H1 (cell line): ENCODE results near the gene TMED4. TPM values are rescaled to one million over a fixed set of nuclear protein-coding genes. Genes with fewer than 3 reads are reported as not detected.

ENCODE experiments used
- CTCF ChIA-PET: fragments of 300-600 bp; sonication (Branson Sonifier 250); formaldehyde crosslinking; loops from one replicate; lab custom pipeline; 2021; ENCODE audit not compliant: partially characterized antibody; lab: Charles Lee
- POLR2A ChIA-PET: fragments of 300-600 bp; sonication (Branson Sonifier 250); formaldehyde crosslinking; loops from one replicate; lab custom pipeline; 2021; ENCODE audit warnings: inconsistent platforms; ENCODE audit not compliant: partially characterized antibody; lab: Charles Lee
- DNase-seq, 2 experiments: peaks; one replicate each; pipeline versions ENCODE4 v3.0.0 to v3.0.0-alpha.2; 2010 to 2022; ENCODE audit warnings: low spot score in 2 of 2, low read depth in 1 of 2, mixed read lengths in 1 of 2
- FAIRE-seq: peaks from 2 replicates; lab custom pipeline; 2011; peaks lifted over from hg19 to GRCh38; lab: Jason Lieb, UNC
- H2AFZ ChIP-seq: 2 replicates; pipeline ENCODE4 v1.8.1; 2012; ENCODE audit warnings: low read length, inconsistent platforms
- H2AK5ac ChIP-seq: 2 replicates; pipeline ENCODE4 v1.6.1; 2013; ENCODE audit warnings: low read depth, low read length
- H2BK120ac ChIP-seq: replicated peaks from 2 replicates; pipeline ENCODE3; 2013; ENCODE audit warnings: low read depth, low read length, inconsistent platforms
- H2BK12ac ChIP-seq: 2 replicates; pipeline ENCODE4 v1.6.1; 2013; ENCODE audit warnings: low read depth, low read length
- H2BK15ac ChIP-seq: 2 replicates; pipeline ENCODE4 v1.6.1; 2013; ENCODE audit warnings: low read length
- H2BK20ac ChIP-seq: 2 replicates; pipeline ENCODE4 v1.6.1; 2013; ENCODE audit warnings: low read length
- H2BK5ac ChIP-seq: 2 replicates; pipeline ENCODE4 v1.6.1; 2013; ENCODE audit warnings: low read depth, low read length
- H3K14ac ChIP-seq: 2 replicates; pipeline ENCODE4 v1.6.1; 2013; ENCODE audit warnings: inconsistent platforms; ENCODE audit not compliant: insufficient read length
- H3K18ac ChIP-seq: 2 replicates; pipeline ENCODE4 v1.6.1; 2013; ENCODE audit warnings: low read length; ENCODE audit errors: extremely low read depth
- H3K23ac ChIP-seq: 2 replicates; pipeline ENCODE4 v1.6.1; 2013; ENCODE audit warnings: inconsistent platforms; ENCODE audit not compliant: insufficient read length
- H3K23me2 ChIP-seq: 2 replicates; pipeline ENCODE4 v1.6.1; 2013; ENCODE audit warnings: low read depth, low read length
- H3K27ac ChIP-seq: 2 replicates; pipeline ENCODE4 v1.6.1; 2011; ENCODE audit warnings: low read depth, low read length, inconsistent platforms
- H3K27me3 ChIP-seq, 4 experiments: replicated peaks in 1 of 4; 1 replicate in 1 of 4; 2 replicates in 3 of 4; pipeline versions ENCODE4 v1.6.1 to v1.8.1; 2011 to 2013; ENCODE audit warnings: low read length in 3 of 4, mild to moderate bottlenecking in 3 of 4, inconsistent platforms in 2 of 4, mixed read lengths in 2 of 4, moderate library complexity in 1 of 4; ENCODE audit not compliant: control insufficient read depth in 3 of 4, insufficient read depth in 3 of 4; ENCODE audit errors: extremely low read depth in 1 of 4
- H3K36me3 ChIP-seq, 4 experiments: 2 replicates each; pipeline versions ENCODE4 v1.6.1 to v1.8.1; 2011 to 2013; ENCODE audit warnings: mild to moderate bottlenecking in 4 of 4, low read length in 3 of 4, moderate library complexity in 2 of 4, control low read depth in 1 of 4, inconsistent platforms in 1 of 4; ENCODE audit not compliant: insufficient read depth in 4 of 4, control insufficient read depth in 2 of 4
- H3K4ac ChIP-seq: replicated peaks from 2 replicates; pipeline ENCODE3; 2013; ENCODE audit warnings: low read length, low read depth, mixed read lengths, inconsistent platforms; ENCODE audit not compliant: insufficient read length
- H3K4me1 ChIP-seq, 4 experiments: replicated peaks in 1 of 4; 1 replicate in 1 of 4; 2 replicates in 3 of 4; pipeline versions ENCODE4 v1.6.1 to v1.8.1; 2011 to 2013; ENCODE audit warnings: low read length in 3 of 4, inconsistent platforms in 2 of 4, mixed read lengths in 1 of 4; ENCODE audit not compliant: insufficient read depth in 4 of 4, control insufficient read depth in 3 of 4
- H3K4me2 ChIP-seq, 2 experiments: 2 replicates each; pipeline versions ENCODE4 v1.6.1 to v1.8.1; 2011 to 2013; ENCODE audit warnings: low read depth in 2 of 2, low read length in 2 of 2, control low read depth in 1 of 2, inconsistent platforms in 1 of 2, mild to moderate bottlenecking in 1 of 2; ENCODE audit not compliant: insufficient read depth in 1 of 2
- H3K4me3 ChIP-seq, 4 experiments: fragments of 200-600, 300-600 bp in 1 of 4; sonication (generic), shearing (Covaris generic), sonication (Bioruptor Twin) in 1 of 4; 2 replicates each; pipeline versions ENCODE4 v1.5.1 to v1.8.1; 2011 to 2016; ENCODE audit warnings: low read length in 4 of 4, low read depth in 3 of 4, control low read depth in 2 of 4, inconsistent platforms in 2 of 4, mild to moderate bottlenecking in 2 of 4, mixed read lengths in 1 of 4, moderate library complexity in 1 of 4; ENCODE audit not compliant: insufficient read depth in 2 of 4; ENCODE audit errors: extremely low read depth in 1 of 4
- H3K56ac ChIP-seq: replicated peaks from 2 replicates; pipeline ENCODE3; 2013; ENCODE audit warnings: low read depth, mild to moderate bottlenecking, mixed read lengths, low read length, inconsistent platforms; ENCODE audit not compliant: insufficient read length
- H3K79me1 ChIP-seq: 2 replicates; pipeline ENCODE4 v1.6.1; 2013; ENCODE audit warnings: low read depth, low read length, control low read depth
- H3K79me2 ChIP-seq, 2 experiments: 2 replicates each; pipeline versions ENCODE4 v1.6.1 to v1.8.1; 2012 to 2013; ENCODE audit warnings: low read length in 2 of 2, mild to moderate bottlenecking in 2 of 2, inconsistent platforms in 1 of 2; ENCODE audit not compliant: insufficient read depth in 2 of 2, control insufficient read depth in 1 of 2
- H3K9ac ChIP-seq, 4 experiments: replicated peaks in 1 of 4; 1 replicate in 1 of 4; 2 replicates in 3 of 4; pipeline versions ENCODE4 v1.6.1 to v1.8.1; 2011 to 2013; ENCODE audit warnings: low read depth in 3 of 4, low read length in 3 of 4, control low read depth in 2 of 4, mild to moderate bottlenecking in 2 of 4, moderate library complexity in 2 of 4, inconsistent platforms in 1 of 4; ENCODE audit errors: extremely low read depth in 1 of 4
- H3K9me3 ChIP-seq, 2 experiments: 2 replicates each; pipeline versions ENCODE4 v1.6.1 to v1.8.1; 2012 to 2013; ENCODE audit warnings: mild to moderate bottlenecking in 2 of 2, moderate library complexity in 2 of 2, control low read depth in 1 of 2, inconsistent platforms in 1 of 2, low read depth in 1 of 2, low read length in 1 of 2, mixed read lengths in 1 of 2; ENCODE audit not compliant: insufficient read depth in 2 of 2
- H4K20me1 ChIP-seq, 2 experiments: replicated peaks in 1 of 2; 2 replicates each; pipeline versions ENCODE3 to v1.8.1; 2011 to 2013; ENCODE audit warnings: inconsistent platforms in 2 of 2, low read length in 2 of 2, mild to moderate bottlenecking in 1 of 2; ENCODE audit not compliant: insufficient read depth in 2 of 2, control insufficient read depth in 1 of 2
- H4K5ac ChIP-seq: 2 replicates; pipeline ENCODE4 v1.6.1; 2013; ENCODE audit warnings: low read length, low read depth, mixed read lengths, inconsistent platforms; ENCODE audit not compliant: insufficient read length
- H4K8ac ChIP-seq: 2 replicates; pipeline ENCODE4 v1.8.0; 2013; ENCODE audit warnings: mild to moderate bottlenecking, moderate library complexity, low read length, inconsistent platforms; ENCODE audit not compliant: insufficient read depth; ENCODE audit errors: extremely low read depth
- H4K91ac ChIP-seq: replicated peaks from 2 replicates; pipeline ENCODE3; 2013; ENCODE audit warnings: low read length, mixed read lengths, inconsistent platforms; ENCODE audit not compliant: insufficient read length
- BRCA1 ChIP-seq: IDR thresholded peaks from 2 replicates; pipeline ENCODE4 v1.6.1; 2012; ENCODE audit warnings: low read depth, low read length, improper control_type of control experiment
- CEBPB ChIP-seq: IDR thresholded peaks from 2 replicates; pipeline ENCODE4 v1.6.1; 2012; ENCODE audit warnings: low read depth, low read length
- CTBP2 ChIP-seq: IDR thresholded peaks from 2 replicates; pipeline ENCODE4 v1.7.0; 2011; ENCODE audit warnings: borderline replicate concordance, mild to moderate bottlenecking, moderate library complexity, mixed read lengths, low read length; ENCODE audit not compliant: insufficient read depth, insufficient read length
- NANOG ChIP-seq: IDR thresholded peaks from 2 replicates; pipeline ENCODE4 v1.6.1; 2011; ENCODE audit warnings: low read length, low read depth, mild to moderate bottlenecking, inconsistent platforms; ENCODE audit not compliant: insufficient read depth, poor library complexity, severe bottlenecking
- SAP30 ChIP-seq: fragments of 300-600 bp; sonication (generic); IDR thresholded peaks from 2 replicates; pipeline ENCODE4 v1.7.1; 2012; ENCODE audit warnings: low read length, moderate library complexity, mild to moderate bottlenecking, inconsistent platforms; ENCODE audit not compliant: insufficient read depth, insufficient replicate concordance
- SIX5 ChIP-seq: IDR thresholded peaks from 2 replicates; pipeline ENCODE4 v1.6.1; 2011; ENCODE audit warnings: mild to moderate bottlenecking, low read depth, low read length
- SP1 ChIP-seq: IDR thresholded peaks from 2 replicates; pipeline ENCODE4 v1.6.1; 2011; ENCODE audit warnings: low read depth, low read length
- SRF ChIP-seq: IDR thresholded peaks from 2 replicates; pipeline ENCODE4 v1.6.1; 2011; ENCODE audit warnings: mild to moderate bottlenecking, low read depth, low read length, moderate library complexity
- WGBS, 2 experiments: shearing (Covaris generic) in 1 of 2; methylation state at CpG; one replicate each; pipeline versions ENCODE4 v1.1.6 to v1.1.7; 2013 to 2015; ENCODE audit warnings: low lambda C conversion rate in 2 of 2, mixed read lengths in 2 of 2, inconsistent platforms in 1 of 2, low coverage in 1 of 2, missing lambda C conversion rate in 1 of 2; ENCODE audit not compliant: insufficient replicate concordance in 2 of 2, insufficient coverage in 1 of 2, insufficient read length in 1 of 2; ENCODE audit errors: extremely low coverage in 1 of 2, missing lambda C conversion rate in 1 of 2; 5-methylcytosine and 5-hydroxymethylcytosine counted together
- long read RNA-seq, 2 experiments: library from RNA in 1 of 2; library from capped mRNA in 1 of 2; stranded (forward); transcript quantifications; one replicate each; pipeline ENCODE4 v2.0.0, GENCODE V29; 2021; ENCODE audit warnings: inconsistent platforms in 1 of 2
- polyA minus RNA-seq, 3 experiments: library from RNA; depleted of rRNA, polyadenylated mRNA; stranded (reverse); fragments of >200 nt; gene quantifications; 1 replicate in 2 of 3; 2 replicates in 1 of 3; pipeline ENCODE4 v1.2.3, GENCODE V29; 2011
- polyA plus RNA-seq, 7 experiments: library from polyadenylated mRNA; depleted of rRNA in 3 of 7; stranded (reverse) in 5 of 7; unstranded in 2 of 7; fragments of >200 nt in 5 of 7; fragments of 200-250 nt in 2 of 7; gene quantifications; 1 replicate in 5 of 7; 2 replicates in 1 of 7; 4 replicates in 1 of 7; pipeline versions ENCODE4 v1.2.1 to v1.2.3, GENCODE V29; 2011 to 2013; ENCODE audit warnings: missing spikeins in 2 of 7, mixed read lengths in 2 of 7
- total RNA-seq: library from RNA; stranded (reverse); fragmentation: NEBNext Ultra II Directional; extraction: Animal tissue kit (Norgen Biotek cat#: 25700); gene quantifications from 2 replicates; pipeline ENCODE4 v1.2.1, GENCODE V29; 2021

Gene TMED4
- total RNA-seq (41.1 and 44.9 TPM in 2 replicates), polyA plus RNA-seq (2011; rRNA removed) (76.7 and 91.9 TPM in 2 replicates), polyA minus RNA-seq (2011; rRNA and poly(A)+ RNA removed) (38.6 and 54.2 TPM in 2 replicates)
- polyA plus RNA-seq (2011; cell fraction: cytosol; rRNA removed): 72.2 TPM
- polyA plus RNA-seq (2011; cell fraction: nucleus; rRNA removed): 68.9 TPM
- polyA plus RNA-seq (2012, experiment 1 of 2): 39.2 to 48.0 TPM (median 42.1 TPM) in 4 replicates
- 39.9 TPM for polyA plus RNA-seq (2012, experiment 2 of 2)
- polyA plus RNA-seq (2013, experiment 1 of 2): 40.7 TPM
- polyA plus RNA-seq (2013, experiment 2 of 2): 46.2 TPM
- 47.6 TPM for polyA minus RNA-seq (2011; cell fraction: cytosol; rRNA and poly(A)+ RNA removed)
- polyA minus RNA-seq (2011; cell fraction: nucleus; rRNA and poly(A)+ RNA removed): 39.0 TPM
- long read RNA-seq, experiment 1, partial matches to known transcripts: 1 of 13 reads
- long read RNA-seq, experiment 1, other reads (novel, unspliced or antisense): 9 of 13 reads
- long read RNA-seq, experiment 2, transcript TMED4-203 (5 exons, 2,322 nt): major isoform, 16 of 26 reads
- long read RNA-seq, experiment 2, partial matches to known transcripts: 1 of 26 reads
- long read RNA-seq, experiment 2, other reads (novel, unspliced or antisense): 7 of 26 reads

GRCh38 chr7:44581879-44582603, at the start of gene TMED4:
Gene TMED4 (minus strand): TSS chr7:44582231. CDS start chr7:44582206, 25 bp downstream.
- H2BK15ac ChIP-seq: no peak within 1 kb of the TSS
- H3K23me2 ChIP-seq: peaks cover 6% of the 10 kb centered on the region; the same call in 1 of the 2 replicates
- no peak within 1 kb of the TSS for H3K14ac ChIP-seq
- no peak within 1 kb of the TSS for H3K23ac ChIP-seq
- peak within 1 kb of the TSS; percentile 40; the same call in 1 of the 2 replicates for H2AK5ac ChIP-seq
- peak within 1 kb of the TSS; percentile 72 for H3K18ac ChIP-seq
- H4K5ac ChIP-seq: peak within 1 kb of the TSS; percentile 46
- H3K27me3 ChIP-seq: no peaks in the 10 kb centered on the region
- DNase-seq: peak; percentile 96 to 100
- no peak within 1 kb of the TSS for H2BK20ac ChIP-seq
- ChIA-PET CTCF (interaction anchor here (0.8 to 1.7 kb wide), 4 partner anchors 8 to 215 kb away, joined by 3 read pairs; partner anchors contain the start of gene DDX56), POLR2A (interaction anchor here (0.6 to 4.3 kb wide), 17 partner anchors 9 to 266 kb away, joined by 3 to 49 read pairs (median 4); partner anchors contain the start of genes DDX56, H2AZ2, NUDCD3 and OGDH)
- peaks cover 0 to 7% (median 1%) of the 10 kb centered on the region in 4 experiments; a peak in 4 of 7 replicates for H3K4me1 ChIP-seq
- H3K4me3 ChIP-seq: peak within 1 kb of the TSS; percentile 74 to 95 (median 80)
- peak within 1 kb of the TSS; percentile 89 for H4K91ac ChIP-seq
- H2BK12ac ChIP-seq: no peak within 1 kb of the TSS
- peak within 1 kb of the TSS; percentile 65 for H3K27ac ChIP-seq
- peak within 1 kb of the TSS; percentile 43 for H3K56ac ChIP-seq
- peak; percentile 24 for FAIRE-seq
- H3K9me3 ChIP-seq: no peaks in the 10 kb centered on the region
- H4K20me1 ChIP-seq: peaks cover 0 to 4% of the 10 kb centered on the region in 2 experiments
- H2AFZ ChIP-seq: peak within 1 kb of the TSS; percentile 74; the same call in 1 of the 2 replicates
- H3K79me1 ChIP-seq: no peaks in the 10 kb centered on the region
- H3K4me2 ChIP-seq: peak within 1 kb of the TSS; percentile 76 to 99
- peaks cover 9 to 24% (median 12%) of the 10 kb centered on the region in 4 experiments; a peak in 7 of 8 replicates for H3K36me3 ChIP-seq
- H3K9ac ChIP-seq: peak within 1 kb of the TSS; percentile 76 to 82 (median 78)
- H2BK120ac ChIP-seq: no peak within 1 kb of the TSS
- 2% methylated on average over 70 of the region's 71 CpGs; no CpG with 5 or more reads in 1 of the 2 experiments for WGBS, 2 experiments
- peaks cover 5 to 15% of the 10 kb centered on the region in 2 experiments; a peak in 3 of 4 replicates for H3K79me2 ChIP-seq
- peak within 1 kb of the TSS; percentile 88; the same call in 1 of the 2 replicates for H2BK5ac ChIP-seq
- H4K8ac ChIP-seq: peak within 1 kb of the TSS; percentile 90
- H3K4ac ChIP-seq: peak within 1 kb of the TSS; percentile 98
- TF ChIP-seq SRF (no peak), CTBP2 (no peak), CEBPB (no peak), BRCA1 (no peak), SP1 (no peak), NANOG (peak; percentile 8), SAP30 (no peak), SIX5 (no peak)
